MM.1S (cell line): ENCODE results near the gene GNG14.

Experiments
- DNase-seq: peaks from one replicate; pipeline ENCODE4 v3.0.0-alpha.2; 2015
- H2AFZ ChIP-seq: fragments of 300-600 bp; sonication (generic); 2 replicates; pipeline ENCODE4 v1.6.0; 2016; ENCODE audit warnings: antibody characterized with exemption, low read length
- H3F3A ChIP-seq: fragments of 300-600 bp; sonication (generic); 2 replicates; pipeline ENCODE4 v1.6.1; 2016; ENCODE audit warnings: mild to moderate bottlenecking, antibody characterized with exemption, low read length, moderate library complexity, mixed read lengths; ENCODE audit not compliant: insufficient read depth
- H3K27ac ChIP-seq: fragments of 300-600 bp; sonication (generic); 2 replicates; pipeline ENCODE4 v1.5.1; 2016; ENCODE audit warnings: mild to moderate bottlenecking, low read length
- H3K27me3 ChIP-seq: fragments of 300-600 bp; sonication (generic); replicated peaks from 2 replicates; pipeline ENCODE4 v1.6.0; 2016; ENCODE audit warnings: low read length; ENCODE audit not compliant: insufficient read depth
- H3K36me3 ChIP-seq: fragments of 300-600 bp; sonication (generic); replicated peaks from 2 replicates; pipeline ENCODE4 v1.6.1; 2016; ENCODE audit warnings: mild to moderate bottlenecking, low read length, mixed read lengths; ENCODE audit not compliant: insufficient read depth
- H3K4me1 ChIP-seq: fragments of 300-600 bp; sonication (generic); 2 replicates; pipeline ENCODE4 v1.6.1; 2016; ENCODE audit warnings: low read length, mixed read lengths
- H3K4me2 ChIP-seq: fragments of 300-600 bp; sonication (generic); 2 replicates; pipeline ENCODE4 v1.6.0; 2016; ENCODE audit warnings: low read depth, low read length
- H3K4me3 ChIP-seq: fragments of 300-600 bp; sonication (generic); 2 replicates; pipeline ENCODE4 v1.5.1; 2016; ENCODE audit warnings: low read length, mixed read lengths
- H3K79me2 ChIP-seq: fragments of 300-600 bp; sonication (generic); 2 replicates; pipeline ENCODE4 v1.6.1; 2016; ENCODE audit warnings: mixed run types, low read length, mixed read lengths
- H3K9ac ChIP-seq: fragments of 300-600 bp; sonication (generic); 2 replicates; pipeline ENCODE4 v1.6.1; 2016; ENCODE audit warnings: low read length, mixed read lengths
- H3K9me2 ChIP-seq: fragments of 300-600 bp; sonication (generic); replicated peaks from 2 replicates; pipeline ENCODE4 v1.6.1; 2016; ENCODE audit warnings: mild to moderate bottlenecking, low read length, mixed read lengths; ENCODE audit not compliant: insufficient read depth
- H3K9me3 ChIP-seq: fragments of 300-600 bp; sonication (generic); replicated peaks from 2 replicates; pipeline ENCODE4 v1.6.1; 2016; ENCODE audit warnings: mild to moderate bottlenecking, low read length, mixed read lengths; ENCODE audit not compliant: insufficient read depth
- H4K20me1 ChIP-seq: fragments of 300-600 bp; sonication (generic); 2 replicates; pipeline ENCODE4 v1.6.1; 2016; ENCODE audit warnings: mild to moderate bottlenecking, low read length, moderate library complexity, mixed read lengths; ENCODE audit not compliant: insufficient read depth
- CTCF ChIP-seq: fragments of 300-600 bp; sonication (generic); IDR thresholded peaks from 2 replicates; pipeline ENCODE4 v1.5.1; 2016; ENCODE audit warnings: antibody characterized with exemption, low read length, mixed read lengths
- EZH2 ChIP-seq: fragments of 300-600 bp; sonication (generic); optimal IDR thresholded peaks from 2 replicates; pipeline ENCODE3; 2017; ENCODE audit warnings: low read depth, mild to moderate bottlenecking, antibody characterized with exemption, low read length, mixed read lengths
- EZH2phosphoT487 ChIP-seq: fragments of 300-600 bp; sonication (generic); IDR thresholded peaks from 2 replicates; pipeline ENCODE4 v1.6.1; 2018; ENCODE audit warnings: antibody characterized with exemption, low read length

GNG14 gene

GRCh38 chr19:12705654-12706331 lies 18.0 kb downstream of the GNG14 start:
- H3K4me2 ChIP-seq = no peak overlapping the region
- no peak overlapping the region for H3K4me3 ChIP-seq
- no peaks in the 10 kb centered on the region for H3K4me1 ChIP-seq
- H3K27ac ChIP-seq = no peak overlapping the region
- no peaks in the 10 kb centered on the region for H3K9me2 ChIP-seq
- H3K27me3 ChIP-seq = no peaks in the 10 kb centered on the region
- no peaks in the 10 kb centered on the region for H3K9me3 ChIP-seq
- H3F3A ChIP-seq = no peaks in the 10 kb centered on the region; the same call in 1 of the 2 replicates
- no peak for TF ChIP-seq CTCF
- TF ChIP-seq EZH2 = no peak
- TF ChIP-seq EZH2phosphoT487 = no peak
- H4K20me1 ChIP-seq = no peaks in the 10 kb centered on the region
- peaks cover 20% of the 10 kb centered on the region for H3K36me3 ChIP-seq
- H3K9ac ChIP-seq = no peak overlapping the region
- no peak for DNase-seq
- H2AFZ ChIP-seq = no peak overlapping the region
- H3K79me2 ChIP-seq = no peaks in the 10 kb centered on the region

- TF ChIP-seq EZH2 (no peak), CTCF (no peak), EZH2phosphoT487 (no peak)
- Histone ChIP-seq H3K9ac (no peak overlapping the region), H3K27ac (no peak overlapping the region), H3K4me3 (no peak overlapping the region), H2AFZ (no peak overlapping the region), H3K4me2 (no peak overlapping the region), H3K79me2 (peaks cover 3% of the 10 kb centered on the region), H3K27me3 (no peaks in the 10 kb centered on the region), H4K20me1 (no peaks in the 10 kb centered on the region), H3K9me3 (no peaks in the 10 kb centered on the region), H3K9me2 (no peaks in the 10 kb centered on the region), H3F3A (no peaks in the 10 kb centered on the region; the same call in 1 of the 2 replicates), H3K36me3 (peaks cover 20% of the 10 kb centered on the region), H3K4me1 (no peaks in the 10 kb centered on the region)
- no peak for DNase-seq
Measured at GRCh38 chr19:12706332-12706718, 18.5 kb downstream of the GNG14 start.

GRCh38 chr19:12708641-12709040 lies 20.8 kb downstream of the GNG14 start:
- Histone ChIP-seq H3F3A (no peaks in the 10 kb centered on the region; the same call in 1 of the 2 replicates), H3K4me3 (no peak overlapping the region), H3K27ac (no peak overlapping the region), H3K9ac (no peak overlapping the region), H3K4me2 (no peak overlapping the region), H2AFZ (no peak overlapping the region), H3K36me3 (peaks cover 14% of the 10 kb centered on the region), H3K27me3 (no peaks in the 10 kb centered on the region), H3K9me3 (no peaks in the 10 kb centered on the region), H3K79me2 (peaks cover 6% of the 10 kb centered on the region), H4K20me1 (no peaks in the 10 kb centered on the region), H3K4me1 (no peaks in the 10 kb centered on the region), H3K9me2 (no peaks in the 10 kb centered on the region)
- TF ChIP-seq CTCF (no peak), EZH2 (no peak), EZH2phosphoT487 (no peak)
- DNase-seq = no peak
